HG03432 (cell line): ENCODE results near the gene MEPE.

ENCODE experiments used
- ATAC-seq: cut with Tn5 transposase; IDR thresholded peaks from one replicate; pipeline ENCODE4 v1.9.1; 2021; ENCODE audit warnings: mild to moderate bottlenecking, moderate library complexity; ENCODE audit not compliant: unreplicated experiment

MEPE gene, protein sequence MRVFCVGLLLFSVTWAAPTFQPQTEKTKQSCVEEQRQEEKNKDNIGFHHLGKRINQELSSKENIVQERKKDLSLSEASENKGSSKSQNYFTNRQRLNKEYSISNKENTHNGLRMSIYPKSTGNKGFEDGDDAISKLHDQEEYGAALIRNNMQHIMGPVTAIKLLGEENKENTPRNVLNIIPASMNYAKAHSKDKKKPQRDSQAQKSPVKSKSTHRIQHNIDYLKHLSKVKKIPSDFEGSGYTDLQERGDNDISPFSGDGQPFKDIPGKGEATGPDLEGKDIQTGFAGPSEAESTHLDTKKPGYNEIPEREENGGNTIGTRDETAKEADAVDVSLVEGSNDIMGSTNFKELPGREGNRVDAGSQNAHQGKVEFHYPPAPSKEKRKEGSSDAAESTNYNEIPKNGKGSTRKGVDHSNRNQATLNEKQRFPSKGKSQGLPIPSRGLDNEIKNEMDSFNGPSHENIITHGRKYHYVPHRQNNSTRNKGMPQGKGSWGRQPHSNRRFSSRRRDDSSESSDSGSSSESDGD

GRCh38 chr4:87832669-87833068 lies at the start of gene MEPE:
Gene MEPE (plus strand): TSS chr4:87832969. CDS start chr4:87834715, 1,746 bp downstream.
- ATAC-seq: no peak

DNA sequence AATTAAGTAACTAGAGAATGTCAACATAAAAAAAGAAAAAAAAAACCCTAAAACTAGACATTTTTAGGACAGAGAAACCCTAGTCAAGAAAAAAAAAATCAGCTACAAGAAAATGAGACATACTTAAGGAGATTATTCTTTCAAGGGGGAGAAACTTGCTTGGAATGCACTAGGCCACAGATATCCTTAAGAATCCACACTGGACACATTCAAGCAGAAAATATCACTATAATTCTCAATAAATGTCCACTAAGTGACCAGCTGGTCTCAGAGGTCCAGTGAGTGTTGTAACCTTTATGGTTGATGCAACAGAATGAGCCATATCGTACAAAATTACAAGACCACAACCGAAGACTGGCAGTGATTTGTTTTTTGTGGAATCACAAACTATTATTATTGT lies 49.0 kb upstream of the MEPE start:
- no peak for ATAC-seq

- no peak for ATAC-seq
Observed at GRCh38 chr4:87785731-87786509, 46.8 kb upstream of the MEPE start.

- no peak for ATAC-seq
Observed at GRCh38 chr4:87799301-87800113, 33.3 kb upstream of the MEPE start, which contains the start of gene IBSP. Gene IBSP (plus strand): TSS chr4:87799554. CDS start chr4:87802362, 2,808 bp downstream.

- no peak for ATAC-seq
Observed at GRCh38 chr4:87802858-87803257, 29.9 kb upstream of the MEPE start.

GRCh38 chr4:87803421-87803820 lies 29.3 kb upstream of the MEPE start:
- no peak for ATAC-seq

DNA sequence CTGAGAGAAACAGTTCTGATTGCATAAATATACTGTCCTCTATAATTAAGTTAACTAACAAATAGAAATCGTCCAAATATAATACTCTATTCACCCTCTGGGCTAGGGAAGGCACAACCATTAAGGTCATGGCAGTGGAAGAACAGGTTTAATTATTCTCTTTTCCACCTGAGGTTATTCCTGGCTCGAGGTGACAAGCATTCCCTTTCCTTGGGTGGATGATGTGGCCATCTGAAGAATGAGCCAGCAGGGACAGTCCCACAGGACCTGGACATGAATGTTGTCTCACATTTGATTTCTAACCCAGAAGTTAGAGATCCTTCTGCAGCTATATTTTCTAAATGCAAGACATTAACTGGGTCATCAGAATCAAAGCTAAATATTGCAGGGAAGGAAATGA lies 27.9 kb upstream of the MEPE start:
- no peak for ATAC-seq

DNA sequence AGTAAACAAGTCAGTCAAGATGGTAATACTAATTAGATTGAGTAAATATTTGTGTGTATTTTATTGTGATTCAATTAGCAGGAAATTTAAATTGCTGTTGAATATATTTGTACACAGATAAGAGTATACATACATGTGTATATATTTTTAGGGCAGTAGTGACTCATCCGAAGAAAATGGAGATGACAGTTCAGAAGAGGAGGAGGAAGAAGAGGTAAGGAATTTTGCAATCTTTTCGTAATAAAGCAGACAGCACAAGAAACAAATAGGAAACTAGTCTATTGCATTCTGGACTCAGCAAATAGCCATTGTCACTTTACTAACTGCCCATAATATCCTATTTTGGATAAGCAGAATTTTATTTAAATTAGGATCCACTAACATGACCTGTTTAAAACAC lies 26.8 kb upstream of the MEPE start:
- no peak for ATAC-seq

DNA sequence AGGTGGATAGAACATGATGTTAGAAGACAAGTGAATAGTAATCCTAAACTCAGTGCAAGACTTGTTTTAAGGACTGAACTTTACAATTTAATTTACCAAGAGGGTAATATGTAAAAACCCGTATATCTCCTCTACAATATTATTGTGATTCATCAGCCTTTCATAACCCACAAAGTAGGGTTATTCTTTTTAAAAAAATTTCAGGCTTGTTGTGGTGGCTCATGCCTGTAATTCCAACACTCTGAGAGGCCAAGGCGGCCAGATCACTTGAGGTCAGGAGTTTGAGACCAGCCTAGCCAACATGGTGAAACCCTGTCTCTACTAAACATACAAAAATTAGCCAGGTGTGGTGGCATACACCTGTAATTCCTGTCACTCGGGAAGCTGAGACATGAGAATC lies 26.2 kb upstream of the MEPE start:
- no peak for ATAC-seq

GRCh38 chr4:87807402-87807801 lies 25.4 kb upstream of the MEPE start:
- no peak for ATAC-seq

DNA sequence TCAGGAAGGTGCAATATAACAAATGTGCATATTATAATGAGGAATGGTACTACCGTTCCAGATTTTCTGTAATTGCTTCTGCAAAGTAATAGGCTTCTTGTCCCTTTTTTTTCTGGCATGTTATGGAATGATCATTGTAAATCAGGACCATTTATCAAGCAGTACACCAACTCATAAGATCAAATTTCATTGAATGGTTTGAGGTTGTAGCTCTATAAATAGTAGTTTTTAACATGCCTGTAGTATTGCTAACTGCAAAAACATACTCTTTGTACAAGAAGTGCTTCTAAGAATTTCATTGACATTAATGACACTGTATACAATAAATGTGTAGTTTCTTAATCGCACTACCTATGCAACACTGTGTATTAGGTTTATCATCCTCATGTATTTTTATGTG lies 20.8 kb upstream of the MEPE start:
- no peak for ATAC-seq

GRCh38 chr4:87819281-87819919 lies 13.4 kb upstream of the MEPE start:
- ATAC-seq: no peak

- ATAC-seq: no peak
Observed at GRCh38 chr4:87823200-87823599, 9.6 kb upstream of the MEPE start.

GRCh38 chr4:87823724-87824123 lies 9.0 kb upstream of the MEPE start:
- no peak for ATAC-seq

- no peak for ATAC-seq
Observed at GRCh38 chr4:87824352-87824751, 8.4 kb upstream of the MEPE start.

- no peak for ATAC-seq
Observed at GRCh38 chr4:87834401-87834800, 1.6 kb downstream of the MEPE start.

- no peak for ATAC-seq
Observed at GRCh38 chr4:87835197-87835596, 2.4 kb downstream of the MEPE start.

- no peak for ATAC-seq
Observed at GRCh38 chr4:87835743-87836142, 3.0 kb downstream of the MEPE start.

GRCh38 chr4:87838205-87838604 lies 5.4 kb downstream of the MEPE start:
- no peak for ATAC-seq

- peak; percentile 71 for ATAC-seq
Observed at GRCh38 chr4:87838890-87839591, 6.3 kb downstream of the MEPE start.
